Heart left ventricle (tissue), 16 donors: ENCODE data around the gene DENND5A. TPM values are rescaled to one million over a fixed set of nuclear protein-coding genes. Genes with fewer than 3 reads are reported as not detected.

ENCODE experiments used
- ATAC-seq, 4 donors: fragments of 200-7000 bp; cut with Tn5 transposase; one replicate each; pipeline ENCODE4 v1.9.1; 2020 to 2022; ENCODE audit warnings: moderate library complexity in 4 of 4, mild to moderate bottlenecking in 3 of 4, moderate number of reproducible peaks in 1 of 4
- DNase-seq, 5 donors: peaks; one replicate each; pipeline ENCODE4 v3.0.0-alpha.2; 2020
- H3K27ac ChIP-seq, 12 donors: fragments of 200-600 bp; sonication (generic) in 4 of 12; one replicate each; pipeline versions ENCODE4 v1.5.0 to v1.8.0; 2016 to 2022; ENCODE audit warnings: mild to moderate bottlenecking in 2 of 12
- H3K27me3 ChIP-seq, 9 donors: fragments of 200-600 bp; sonication (generic) in 2 of 9; one replicate each; pipeline versions ENCODE4 v1.5.1 to v1.8.0; 2016 to 2022; ENCODE audit warnings: mild to moderate bottlenecking in 3 of 9
- H3K36me3 ChIP-seq, 9 donors: fragments of 200-600 bp; sonication (generic) in 2 of 9; one replicate each; pipeline versions ENCODE4 v1.5.0 to v1.8.0; 2018 to 2022; ENCODE audit warnings: mild to moderate bottlenecking in 2 of 9
- H3K4me1 ChIP-seq, 12 donors: fragments of 200-600 bp; sonication (generic) in 4 of 12; one replicate each; pipeline versions ENCODE4 v1.5.0 to v1.8.0; 2016 to 2022; ENCODE audit warnings: mild to moderate bottlenecking in 3 of 12
- H3K4me3 ChIP-seq, 12 donors: fragments of 200-600 bp; sonication (generic) in 4 of 12; one replicate each; pipeline versions ENCODE4 v1.5.0 to v1.8.0; 2017 to 2022; ENCODE audit warnings: mild to moderate bottlenecking in 9 of 12, moderate library complexity in 4 of 12
- H3K9me3 ChIP-seq, 12 donors: fragments of 200-600 bp; sonication (generic) in 4 of 12; one replicate each; pipeline versions ENCODE4 v1.5.0 to v1.8.0; 2016 to 2022; ENCODE audit warnings: mild to moderate bottlenecking in 1 of 12
- POLR2A ChIP-seq, 2 donors: fragments of 450-650 bp; IDR thresholded peaks; one replicate each; pipeline ENCODE4 v1.6.1; 2017; ENCODE audit warnings: antibody characterized with exemption in 2 of 2, mild to moderate bottlenecking in 2 of 2, moderate library complexity in 2 of 2
- WGBS, 4 donors: extraction: QIAGEN DNeasy Blood & Tissue Kit in 2 of 4; methylation state at CpG; one replicate each; pipeline versions ENCODE4 v1.1.5 to v1.1.7; 2013 to 2018; 5-methylcytosine and 5-hydroxymethylcytosine counted together
- intact Hi-C, 10 donors: fragments of 100-400 bp; cut with DNase I; formaldehyde crosslinking; loops; one replicate each; pipeline versions ENCODE4 v1.11.1 to v1.14.2; 2022
- polyA plus RNA-seq, 2 donors: library from polyadenylated mRNA; stranded (reverse); fragments of 200-250 nt; gene quantifications; one replicate each; pipeline ENCODE4 v1.2.3, GENCODE V29; 2013
- total RNA-seq, 9 donors: library from RNA; depleted of rRNA in 2 of 9; stranded (reverse); fragments of >200 nt in 2 of 9; fragmentation: NEBNext Ultra II Directional in 3 of 9; extraction: Animal tissue kit (Norgen Biotek cat#: 25700) in 3 of 9; gene quantifications; one replicate each; pipeline versions ENCODE4 v1.1.0 to v1.2.4, GENCODE V29; 2016 to 2023
- TF ChIP-seq, protein P1 (sequence below), 12 donors: fragments of 200-600 bp; sonication (generic) in 4 of 12; IDR thresholded peaks; one replicate each; pipeline versions ENCODE4 v1.5.0 to v1.8.0; 2018 to 2022; ENCODE audit warnings: antibody characterized with exemption in 12 of 12, mild to moderate bottlenecking in 5 of 12
- donor health status: ischemic (EF 13 %, LVEDD 7.1; RV severe dilation, severe dysfunction).
- donor health status: healthy with polysubstance abuse.
- donor health status: DM: no; HTN: yes; CAD: no.
- donor health status: DM: no; HTN: no; CAD: no.
- donor health status: ischemic (EF 25% LVEDD 6.9; RV normal size, moderate dysfunction).
- donor health status: ischemic (EF 25% LVEDD 5.7; RV mildly dilated, moderate dysfunction).
- donor health status: healthy.
- donor health status: DM: yes; HTN: yes; CAD: no.
- donor health status: ischemic (EF 35%, LVEDD 5.7; RV mildly dilated, moderate dysfunction).
- donor health status: nonischemic (EF 11% LVEDD 7.7; RV severe dilation, severe dysfunction).
- donor health status: DM: yes; HTN: yes; CAD: no.
- donor health status: PGD.
- donor health status: ischemic (EF 29% LVEDD 5.4; RV normal size, mild dysfunction).
- donor health status: nonischemic (EF 23%, LVEDD 6.1; RV moderate dilation, normal function).

The DENND5A gene
- total and polyA plus RNA-seq, 11 donors = 44.5 to 175 (median 113) TPM

- ATAC-seq (no peak), DNase-seq (no peak)
- Histone ChIP-seq H3K4me1 (peaks cover 0 to 18% (median 9%) of the 10 kb centered on the region in 12 donors), H3K9me3 (no peaks in the 10 kb centered on the region), H3K27me3 (no peaks in the 10 kb centered on the region), H3K4me3 (no peak overlapping the region), H3K36me3 (peaks cover 4 to 88% (median 64%) of the 10 kb centered on the region in 9 donors), H3K27ac (no peak overlapping the region)
- TF ChIP-seq POLR2A (IDR thresholded peaks at IDR 0.05) = no peak
- TF ChIP-seq, protein P1, sequence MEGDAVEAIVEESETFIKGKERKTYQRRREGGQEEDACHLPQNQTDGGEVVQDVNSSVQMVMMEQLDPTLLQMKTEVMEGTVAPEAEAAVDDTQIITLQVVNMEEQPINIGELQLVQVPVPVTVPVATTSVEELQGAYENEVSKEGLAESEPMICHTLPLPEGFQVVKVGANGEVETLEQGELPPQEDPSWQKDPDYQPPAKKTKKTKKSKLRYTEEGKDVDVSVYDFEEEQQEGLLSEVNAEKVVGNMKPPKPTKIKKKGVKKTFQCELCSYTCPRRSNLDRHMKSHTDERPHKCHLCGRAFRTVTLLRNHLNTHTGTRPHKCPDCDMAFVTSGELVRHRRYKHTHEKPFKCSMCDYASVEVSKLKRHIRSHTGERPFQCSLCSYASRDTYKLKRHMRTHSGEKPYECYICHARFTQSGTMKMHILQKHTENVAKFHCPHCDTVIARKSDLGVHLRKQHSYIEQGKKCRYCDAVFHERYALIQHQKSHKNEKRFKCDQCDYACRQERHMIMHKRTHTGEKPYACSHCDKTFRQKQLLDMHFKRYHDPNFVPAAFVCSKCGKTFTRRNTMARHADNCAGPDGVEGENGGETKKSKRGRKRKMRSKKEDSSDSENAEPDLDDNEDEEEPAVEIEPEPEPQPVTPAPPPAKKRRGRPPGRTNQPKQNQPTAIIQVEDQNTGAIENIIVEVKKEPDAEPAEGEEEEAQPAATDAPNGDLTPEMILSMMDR (IDR thresholded peaks at IDR 0.05) = no peak
- intact Hi-C loops = loop anchor here in 3 of 10 donors (10.0 kb wide), 3 partner anchors 86 to 326 kb away; partner anchors contain the start of gene DENND5A (in 1 of the 3)
- 90 to 100% (median 94%) methylated on average over 1 of the region's 1 CpG for WGBS, 4 donors
Observed at GRCh38 chr11:9179141-9179540, 86.0 kb downstream of the DENND5A start.

GRCh38 chr11:9178716-9179115, 86.4 kb downstream of the DENND5A start:
- peaks cover 0 to 18% (median 9%) of the 10 kb centered on the region in 12 donors for H3K4me1 ChIP-seq
- H3K36me3 ChIP-seq = peaks cover 4 to 86% (median 62%) of the 10 kb centered on the region in 9 donors
- no peak for ATAC-seq
- no peaks in the 10 kb centered on the region for H3K27me3 ChIP-seq
- no peaks in the 10 kb centered on the region for H3K9me3 ChIP-seq
- intact Hi-C loops = loop anchor here in 3 of 10 donors (10.0 kb wide), 3 partner anchors 86 to 326 kb away; partner anchors contain the start of gene DENND5A (in 1 of the 3)
- no peak overlapping the region for H3K4me3 ChIP-seq
- TF ChIP-seq POLR2A (IDR thresholded peaks at IDR 0.05) = no peak
- TF ChIP-seq, protein P1 (IDR thresholded peaks at IDR 0.05) = no peak
- no peak for DNase-seq
- WGBS, 4 donors = 68 to 83% (median 72%) methylated on average over 4 of the region's 4 CpGs
- no peak overlapping the region for H3K27ac ChIP-seq

DNA sequence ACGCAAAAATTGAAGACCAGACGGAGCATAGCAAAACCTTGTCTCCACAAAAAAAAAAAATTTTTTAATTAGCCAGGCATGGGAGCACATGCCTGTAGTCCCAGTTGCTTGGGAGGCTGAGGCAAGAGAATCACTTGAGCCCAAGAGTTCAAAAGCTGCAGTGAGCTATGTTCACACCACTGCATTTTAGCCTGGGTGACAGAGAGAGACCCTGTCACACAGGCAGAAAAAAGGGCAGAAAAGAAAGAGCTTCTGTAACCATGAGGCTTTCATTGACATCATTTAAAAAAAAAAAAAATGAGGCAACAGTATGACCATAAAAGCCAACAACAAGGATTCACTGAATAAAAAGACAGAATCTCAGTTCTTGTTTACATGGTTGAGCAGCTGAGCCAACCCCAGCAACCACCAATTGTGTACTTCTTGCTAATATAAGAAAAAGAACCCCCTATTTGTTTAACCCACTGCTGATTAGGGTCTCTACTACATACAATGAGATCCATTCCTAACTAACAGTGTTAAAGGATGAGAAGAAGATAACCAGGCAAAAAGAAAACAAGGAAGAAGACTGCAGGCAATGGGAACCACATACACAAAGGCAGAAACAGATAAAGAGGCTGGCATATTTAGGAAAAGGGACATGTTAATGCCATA, 87.6 kb downstream of the DENND5A start:
- ATAC-seq (no peak), DNase-seq (no peak)
- H3K4me3 ChIP-seq = no peak overlapping the region
- no peaks in the 10 kb centered on the region for H3K9me3 ChIP-seq
- 91 to 97% (median 94%) methylated on average over 2 of the region's 2 CpGs for WGBS, 4 donors
- peaks cover 0 to 18% (median 9%) of the 10 kb centered on the region in 12 donors for H3K4me1 ChIP-seq
- no peaks in the 10 kb centered on the region for H3K27me3 ChIP-seq
- intact Hi-C loops = loop anchor here in 3 of 10 donors (10.0 kb wide), 3 partner anchors 87 to 327 kb away; partner anchors contain the start of gene DENND5A (in 1 of the 3)
- H3K27ac ChIP-seq = no peak overlapping the region
- H3K36me3 ChIP-seq = peaks cover 4 to 90% (median 71%) of the 10 kb centered on the region in 9 donors
- TF ChIP-seq, protein P1 (IDR thresholded peaks at IDR 0.05) = no peak
- no peak for TF ChIP-seq POLR2A (IDR thresholded peaks at IDR 0.05)

- Histone ChIP-seq H3K27ac (no peak overlapping the region), H3K27me3 (no peaks in the 10 kb centered on the region), H3K4me1 (peaks cover 0 to 17% (median 9%) of the 10 kb centered on the region in 12 donors), H3K4me3 (no peak overlapping the region), H3K9me3 (no peaks in the 10 kb centered on the region), H3K36me3 (peaks cover 4 to 97% (median 77%) of the 10 kb centered on the region in 9 donors)
- TF ChIP-seq, protein P1 (IDR thresholded peaks at IDR 0.05) = no peak
- TF ChIP-seq POLR2A (IDR thresholded peaks at IDR 0.05) = no peak
- DNase-seq (no peak), ATAC-seq (no peak)
- intact Hi-C loops = loop anchor here in 3 of 10 donors (10.0 kb wide), 3 partner anchors 88 to 328 kb away; partner anchors contain the start of gene DENND5A (in 1 of the 3)
Observed at GRCh38 chr11:9176550-9176949, 88.6 kb downstream of the DENND5A start.
